ENCODE data around the gene LCN10. TPM values are rescaled to one million over a fixed set of nuclear protein-coding genes. Genes with fewer than 3 reads are reported as not detected.

Gene LCN10
- total and polyA plus RNA-seq, 2 of the 13 experiments (the other 11 are each of a cell fraction or from before 2014, with no cell fraction given) = 0.53 to 0.61 TPM

DNA sequence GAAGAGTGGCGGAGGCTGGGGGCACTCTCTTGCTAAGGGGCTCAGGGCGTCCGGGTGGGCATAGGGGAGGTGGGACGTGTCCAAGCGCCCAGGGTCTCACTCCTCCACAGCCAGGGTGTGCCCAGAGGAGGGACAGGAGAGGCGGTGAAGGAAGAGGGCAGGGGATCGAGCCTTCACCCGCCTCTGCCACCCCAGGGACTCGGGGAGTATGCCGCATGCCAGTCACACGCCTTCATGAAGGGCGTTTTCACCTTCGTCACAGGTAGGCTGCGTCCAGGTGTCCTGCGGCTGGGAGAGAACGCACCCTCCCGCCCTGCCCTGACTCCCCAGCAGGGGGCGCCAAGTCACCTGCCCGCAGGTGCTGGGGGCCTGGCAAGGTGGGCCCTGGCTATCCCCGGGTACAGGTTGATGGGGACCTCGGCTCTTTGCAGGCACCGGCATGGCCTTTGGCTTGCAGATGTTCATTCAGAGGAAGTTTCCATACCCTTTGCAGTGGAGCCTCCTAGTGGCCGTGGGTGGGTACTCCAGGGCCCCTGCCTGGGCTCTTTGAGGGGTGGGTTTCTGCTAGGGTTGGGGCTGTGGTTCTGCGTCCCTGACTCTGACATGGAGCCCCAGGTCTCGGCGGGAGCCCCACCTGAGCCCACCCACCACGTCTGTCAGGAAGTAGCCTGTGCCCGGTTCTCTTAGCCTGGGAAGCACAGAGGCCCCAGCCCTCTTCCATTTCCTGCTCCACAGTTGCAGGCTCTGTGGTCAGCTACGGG, 49.0 kb upstream of the LCN10 start (continued):
- TF ChIP-seq, protein P1, sequence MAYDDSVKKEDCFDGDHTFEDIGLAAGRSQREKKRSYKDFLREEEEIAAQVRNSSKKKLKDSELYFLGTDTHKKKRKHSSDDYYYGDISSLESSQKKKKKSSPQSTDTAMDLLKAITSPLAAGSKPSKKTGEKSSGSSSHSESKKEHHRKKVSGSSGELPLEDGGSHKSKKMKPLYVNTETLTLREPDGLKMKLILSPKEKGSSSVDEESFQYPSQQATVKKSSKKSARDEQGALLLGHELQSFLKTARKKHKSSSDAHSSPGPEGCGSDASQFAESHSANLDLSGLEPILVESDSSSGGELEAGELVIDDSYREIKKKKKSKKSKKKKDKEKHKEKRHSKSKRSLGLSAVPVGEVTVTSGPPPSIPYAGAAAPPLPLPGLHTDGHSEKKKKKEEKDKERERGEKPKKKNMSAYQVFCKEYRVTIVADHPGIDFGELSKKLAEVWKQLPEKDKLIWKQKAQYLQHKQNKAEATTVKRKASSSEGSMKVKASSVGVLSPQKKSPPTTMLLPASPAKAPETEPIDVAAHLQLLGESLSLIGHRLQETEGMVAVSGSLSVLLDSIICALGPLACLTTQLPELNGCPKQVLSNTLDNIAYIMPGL (CRISPR knock-in tag; IDR thresholded peaks at IDR 0.05; ENCODE audit: borderline replicate concordance in 1 of 2, low read depth in 1 of 2) = peak; percentile 94 to 97
- TF ChIP-seq, protein P2, sequence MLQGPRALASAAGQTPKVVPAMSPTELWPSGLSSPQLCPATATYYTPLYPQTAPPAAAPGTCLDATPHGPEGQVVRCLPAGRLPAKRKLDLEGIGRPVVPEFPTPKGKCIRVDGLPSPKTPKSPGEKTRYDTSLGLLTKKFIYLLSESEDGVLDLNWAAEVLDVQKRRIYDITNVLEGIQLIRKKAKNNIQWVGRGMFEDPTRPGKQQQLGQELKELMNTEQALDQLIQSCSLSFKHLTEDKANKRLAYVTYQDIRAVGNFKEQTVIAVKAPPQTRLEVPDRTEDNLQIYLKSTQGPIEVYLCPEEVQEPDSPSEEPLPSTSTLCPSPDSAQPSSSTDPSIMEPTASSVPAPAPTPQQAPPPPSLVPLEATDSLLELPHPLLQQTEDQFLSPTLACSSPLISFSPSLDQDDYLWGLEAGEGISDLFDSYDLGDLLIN (CRISPR knock-in tag; IDR thresholded peaks at IDR 0.05; ENCODE audit: borderline replicate concordance) = no peak
- TF ChIP-seq NR2F2 (IDR thresholded peaks at IDR 0.05; ENCODE audit: borderline replicate concordance, low read depth) = no peak
- no peak for TF ChIP-seq ZSCAN9 (CRISPR knock-in tag; IDR thresholded peaks at IDR 0.05; ENCODE audit: borderline replicate concordance)
- TF ChIP-seq ZNF558 (CRISPR knock-in tag; IDR thresholded peaks at IDR 0.05; ENCODE audit: borderline replicate concordance) = 0 out of 2 replicates have a peak, but pooled peaks have one; percentile 20
- TF ChIP-seq, protein P3, sequence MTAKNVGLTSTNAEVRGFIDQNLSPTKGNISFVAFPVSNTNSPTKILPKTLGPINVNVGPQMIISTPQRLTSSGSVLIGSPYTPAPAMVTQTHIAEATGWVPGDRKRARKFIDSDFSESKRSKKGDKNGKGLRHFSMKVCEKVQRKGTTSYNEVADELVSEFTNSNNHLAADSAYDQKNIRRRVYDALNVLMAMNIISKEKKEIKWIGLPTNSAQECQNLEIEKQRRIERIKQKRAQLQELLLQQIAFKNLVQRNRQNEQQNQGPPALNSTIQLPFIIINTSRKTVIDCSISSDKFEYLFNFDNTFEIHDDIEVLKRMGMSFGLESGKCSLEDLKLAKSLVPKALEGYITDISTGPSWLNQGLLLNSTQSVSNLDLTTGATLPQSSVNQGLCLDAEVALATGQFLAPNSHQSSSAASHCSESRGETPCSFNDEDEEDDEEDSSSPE (CRISPR knock-in tag; IDR thresholded peaks at IDR 0.05) = peak; percentile 8; the same call in 1 of the 2 replicates
- no peak for TF ChIP-seq HNF4G (IDR thresholded peaks at IDR 0.05; ENCODE audit: borderline replicate concordance, low read depth, low read length)
- TF ChIP-seq HNF4G (CRISPR knock-in tag; IDR thresholded peaks at IDR 0.05; ENCODE audit: borderline replicate concordance, low read depth) = peak; percentile 34; the same call in 1 of the 2 replicates
- TF ChIP-seq AKAP8 (CRISPR knock-in tag; IDR thresholded peaks at IDR 0.05) = peak; percentile 59
- no peak for TF ChIP-seq ZFP82 (CRISPR knock-in tag; IDR thresholded peaks at IDR 0.05; ENCODE audit: borderline replicate concordance)
- TF ChIP-seq ZNF160 (CRISPR knock-in tag; IDR thresholded peaks at IDR 0.05) = peak; percentile 88
- TF ChIP-seq ZNF720 (CRISPR knock-in tag; IDR thresholded peaks at IDR 0.05) = no peak
- no peak for TF ChIP-seq TOPORS (CRISPR knock-in tag; IDR thresholded peaks at IDR 0.05)
- TF ChIP-seq, protein P4, sequence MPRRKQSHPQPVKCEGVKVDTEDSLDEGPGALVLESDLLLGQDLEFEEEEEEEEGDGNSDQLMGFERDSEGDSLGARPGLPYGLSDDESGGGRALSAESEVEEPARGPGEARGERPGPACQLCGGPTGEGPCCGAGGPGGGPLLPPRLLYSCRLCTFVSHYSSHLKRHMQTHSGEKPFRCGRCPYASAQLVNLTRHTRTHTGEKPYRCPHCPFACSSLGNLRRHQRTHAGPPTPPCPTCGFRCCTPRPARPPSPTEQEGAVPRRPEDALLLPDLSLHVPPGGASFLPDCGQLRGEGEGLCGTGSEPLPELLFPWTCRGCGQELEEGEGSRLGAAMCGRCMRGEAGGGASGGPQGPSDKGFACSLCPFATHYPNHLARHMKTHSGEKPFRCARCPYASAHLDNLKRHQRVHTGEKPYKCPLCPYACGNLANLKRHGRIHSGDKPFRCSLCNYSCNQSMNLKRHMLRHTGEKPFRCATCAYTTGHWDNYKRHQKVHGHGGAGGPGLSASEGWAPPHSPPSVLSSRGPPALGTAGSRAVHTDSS (CRISPR knock-in tag; conservative IDR thresholded peaks at IDR 0.05) = no peak; the same call in 1 of the 2 replicates
- TF ChIP-seq, protein P5, sequence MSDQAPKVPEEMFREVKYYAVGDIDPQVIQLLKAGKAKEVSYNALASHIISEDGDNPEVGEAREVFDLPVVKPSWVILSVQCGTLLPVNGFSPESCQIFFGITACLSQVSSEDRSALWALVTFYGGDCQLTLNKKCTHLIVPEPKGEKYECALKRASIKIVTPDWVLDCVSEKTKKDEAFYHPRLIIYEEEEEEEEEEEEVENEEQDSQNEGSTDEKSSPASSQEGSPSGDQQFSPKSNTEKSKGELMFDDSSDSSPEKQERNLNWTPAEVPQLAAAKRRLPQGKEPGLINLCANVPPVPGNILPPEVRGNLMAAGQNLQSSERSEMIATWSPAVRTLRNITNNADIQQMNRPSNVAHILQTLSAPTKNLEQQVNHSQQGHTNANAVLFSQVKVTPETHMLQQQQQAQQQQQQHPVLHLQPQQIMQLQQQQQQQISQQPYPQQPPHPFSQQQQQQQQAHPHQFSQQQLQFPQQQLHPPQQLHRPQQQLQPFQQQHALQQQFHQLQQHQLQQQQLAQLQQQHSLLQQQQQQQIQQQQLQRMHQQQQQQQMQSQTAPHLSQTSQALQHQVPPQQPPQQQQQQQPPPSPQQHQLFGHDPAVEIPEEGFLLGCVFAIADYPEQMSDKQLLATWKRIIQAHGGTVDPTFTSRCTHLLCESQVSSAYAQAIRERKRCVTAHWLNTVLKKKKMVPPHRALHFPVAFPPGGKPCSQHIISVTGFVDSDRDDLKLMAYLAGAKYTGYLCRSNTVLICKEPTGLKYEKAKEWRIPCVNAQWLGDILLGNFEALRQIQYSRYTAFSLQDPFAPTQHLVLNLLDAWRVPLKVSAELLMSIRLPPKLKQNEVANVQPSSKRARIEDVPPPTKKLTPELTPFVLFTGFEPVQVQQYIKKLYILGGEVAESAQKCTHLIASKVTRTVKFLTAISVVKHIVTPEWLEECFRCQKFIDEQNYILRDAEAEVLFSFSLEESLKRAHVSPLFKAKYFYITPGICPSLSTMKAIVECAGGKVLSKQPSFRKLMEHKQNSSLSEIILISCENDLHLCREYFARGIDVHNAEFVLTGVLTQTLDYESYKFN (CRISPR knock-in tag; conservative IDR thresholded peaks at IDR 0.05) = no peak
- no peak for TF ChIP-seq ZNF207 (IDR thresholded peaks at IDR 0.05; ENCODE audit: borderline replicate concordance)
- no peak for TF ChIP-seq ZNF44 (CRISPR knock-in tag; IDR thresholded peaks at IDR 0.05)
- peak; percentile 62; the same call in 1 of the 2 replicates for TF ChIP-seq ZSCAN29 (CRISPR knock-in tag; conservative IDR thresholded peaks at IDR 0.05)
- TF ChIP-seq HIVEP1 (CRISPR knock-in tag; IDR thresholded peaks at IDR 0.05) = peak; percentile 58; the same call in 1 of the 2 replicates
